NCI-H526 treated with DMSO at 0.1 percent for 48 hours (cell line): ENCODE results near the gene ECT2L.

Experiments
- DNase-seq: peaks from one replicate; lab custom pipeline; 2025; lab: John Stamatoyannopoulos, UW

ECT2L gene

DNA sequence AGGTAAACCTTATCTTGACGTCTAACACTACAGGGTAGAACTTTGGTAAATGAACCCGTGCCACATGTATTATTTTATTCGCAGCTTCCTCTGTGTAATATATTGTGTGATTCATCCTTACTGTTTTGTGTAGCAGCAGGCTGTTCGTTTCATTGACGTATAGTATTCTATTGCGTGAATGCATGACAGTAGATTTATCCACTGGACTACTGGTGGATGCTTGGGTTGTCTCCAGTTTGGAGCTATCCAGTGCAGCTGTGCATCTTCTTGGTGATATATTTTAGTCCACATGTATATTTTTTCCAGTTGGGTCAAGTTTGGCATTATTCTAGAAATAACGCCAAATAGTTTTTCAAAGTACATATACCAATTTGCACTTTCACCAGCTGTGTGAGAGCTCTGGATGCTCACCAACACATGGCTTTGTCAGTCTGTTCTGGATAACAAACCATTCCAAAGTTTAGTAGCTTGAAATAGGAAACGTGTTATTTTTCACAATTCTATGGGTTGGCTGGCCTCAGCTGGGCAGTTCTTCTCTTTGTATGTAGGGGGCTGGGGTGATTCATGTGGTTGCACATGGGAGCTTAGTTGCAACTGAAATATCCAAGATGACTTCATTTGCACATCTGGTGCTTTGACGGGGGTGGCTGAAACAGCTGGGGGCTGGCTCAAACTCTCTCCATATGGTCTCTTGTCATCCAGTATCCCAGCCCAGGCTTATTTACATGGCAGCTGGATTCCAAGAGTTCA, 9.3 kb downstream of the ECT2L start:
- DNase-seq, result no peak

DNA sequence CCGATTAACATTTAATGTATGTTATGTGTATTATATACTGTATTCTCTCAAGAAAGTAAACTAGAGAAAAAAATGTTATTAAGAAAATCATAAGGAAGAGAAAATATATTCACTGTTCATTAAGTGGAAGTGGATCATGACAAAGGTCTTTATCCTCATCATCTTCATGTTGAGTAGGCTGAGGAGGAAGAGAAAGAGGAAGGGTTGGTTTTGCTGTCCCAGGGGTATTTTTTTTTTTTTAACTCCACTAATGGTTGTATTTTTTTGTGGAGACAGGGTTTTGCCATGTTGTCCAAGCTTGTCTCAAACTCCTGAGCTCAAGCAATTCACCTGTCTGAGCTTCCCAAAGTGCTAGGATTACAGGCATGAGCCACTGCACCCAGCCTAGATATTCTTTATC, 11.0 kb downstream of the ECT2L start:
- DNase-seq, result no peak

DNA sequence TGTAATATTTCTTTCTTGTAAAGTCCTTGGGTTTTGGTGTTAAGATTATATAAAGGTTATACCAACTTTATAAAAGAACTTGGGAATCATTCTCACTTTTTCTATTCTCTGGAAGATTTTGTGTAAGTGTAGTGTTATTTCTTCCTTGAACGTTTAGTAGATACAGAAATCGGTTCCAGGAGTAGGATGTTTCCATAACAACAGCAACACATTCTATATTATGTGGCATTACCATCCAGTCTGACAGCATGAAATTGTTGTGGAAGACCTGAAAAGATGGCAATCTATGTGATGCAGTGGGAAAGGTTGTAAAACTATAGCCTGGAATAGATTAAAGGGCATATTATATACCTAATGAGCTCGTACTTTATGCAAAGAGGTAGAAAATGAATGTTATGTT, 13.8 kb downstream of the ECT2L start:
- DNase-seq, result no peak

DNA sequence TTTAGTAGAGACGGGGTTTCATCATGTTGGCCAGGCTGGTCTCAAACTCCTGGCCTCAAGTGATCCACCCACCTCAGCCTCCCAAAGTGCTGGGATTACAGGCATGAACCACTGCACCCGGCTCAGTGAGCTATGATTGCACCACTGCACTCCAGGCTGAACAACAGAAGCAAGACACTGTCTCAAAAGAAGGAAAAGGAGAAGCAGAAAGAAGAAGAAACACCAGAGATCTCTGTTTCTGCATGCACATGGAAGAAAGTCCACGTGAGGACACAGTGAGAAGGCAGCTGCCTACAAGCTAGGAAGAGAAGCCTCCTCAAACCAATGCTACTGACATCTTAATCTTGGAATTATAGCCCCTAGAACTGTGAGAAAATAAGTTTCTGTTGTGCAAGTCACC, 16.0 kb downstream of the ECT2L start:
- no peak for DNase-seq

DNA sequence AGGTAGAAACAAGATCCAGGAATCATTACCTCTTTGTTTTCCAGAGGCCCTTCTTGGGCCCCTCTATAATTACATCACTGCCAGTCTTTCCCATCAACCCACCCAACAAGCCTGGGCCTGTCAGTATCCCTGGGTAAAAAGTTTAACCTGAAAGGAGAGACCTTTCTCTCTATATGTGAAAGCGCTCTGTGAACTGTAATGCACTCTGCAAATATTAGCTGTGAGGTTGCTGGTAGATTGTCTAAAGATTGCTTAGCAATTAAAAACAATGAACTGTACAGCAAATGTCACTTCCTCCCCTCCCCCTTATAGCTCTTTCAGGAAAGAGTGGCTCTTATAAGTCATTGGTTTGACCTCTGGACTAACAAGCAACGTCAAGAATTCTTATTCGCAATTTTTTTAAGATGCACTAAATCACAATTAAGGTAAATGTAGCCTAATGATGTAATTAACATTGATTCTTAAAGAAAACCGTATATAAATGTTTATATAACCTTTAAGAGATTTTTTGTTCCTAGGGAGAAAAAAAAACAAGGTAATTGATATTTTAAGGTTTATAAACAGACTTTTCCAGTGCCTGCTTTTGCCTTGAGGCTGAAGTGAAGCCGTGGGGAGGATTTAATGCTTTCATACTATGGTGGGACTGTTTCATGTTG, 18.4 kb downstream of the ECT2L start:
- DNase-seq, result peak; percentile 20

DNA sequence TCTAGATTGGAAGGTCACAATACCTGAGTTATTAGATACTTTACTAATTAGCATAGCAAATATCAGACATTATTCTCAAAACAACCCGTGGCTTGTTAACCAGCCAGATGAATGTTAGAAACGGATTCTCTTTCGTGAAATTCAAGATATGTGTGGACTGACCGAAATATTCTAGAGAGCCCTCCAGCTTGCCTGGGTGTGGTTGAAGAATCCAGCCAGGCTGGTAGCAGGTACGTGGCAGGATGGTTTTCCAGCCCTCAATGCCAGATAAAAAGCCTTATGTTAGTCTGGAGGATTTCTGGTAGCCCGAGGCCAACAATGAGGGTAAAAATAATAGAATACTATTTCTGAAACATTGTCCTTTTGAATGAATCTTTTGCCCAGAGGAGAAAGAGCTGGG, 19.3 kb downstream of the ECT2L start:
- DNase-seq, result no peak

DNA sequence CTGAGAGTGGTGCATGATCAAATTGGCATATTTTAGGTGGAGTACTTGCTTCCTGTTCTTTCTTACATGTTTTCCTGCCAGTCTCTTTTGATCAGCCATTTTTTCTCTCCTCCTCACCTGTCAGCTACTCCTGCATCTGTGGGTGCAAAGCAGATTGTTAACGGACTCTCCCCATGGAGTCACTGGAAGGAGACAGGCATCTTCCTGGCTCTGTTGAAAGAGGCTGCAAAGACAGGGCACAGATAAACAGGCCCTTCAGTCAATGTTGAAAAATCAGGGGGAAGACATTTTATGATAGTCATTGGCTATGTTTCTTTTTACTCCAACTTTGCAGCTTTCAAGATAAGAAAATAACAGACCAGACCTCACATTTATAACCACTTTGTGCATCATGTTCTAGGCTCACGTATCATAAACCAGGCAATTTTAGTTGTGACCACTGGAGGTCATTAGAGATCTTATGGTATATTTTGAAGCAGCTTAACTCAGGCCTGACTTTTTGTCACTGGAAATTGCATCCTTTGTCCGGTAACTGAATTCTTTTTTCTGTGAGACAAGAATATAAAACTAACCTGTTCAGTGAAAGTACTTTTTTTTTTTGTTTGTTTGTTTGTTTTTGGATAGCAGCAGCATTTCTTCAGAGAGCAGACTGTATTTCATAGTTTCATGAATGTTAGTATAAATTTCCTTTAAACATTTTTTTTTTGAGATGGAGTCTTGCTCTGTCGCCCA, 20.1 kb downstream of the ECT2L start:
- peak; percentile 66 for DNase-seq

DNA sequence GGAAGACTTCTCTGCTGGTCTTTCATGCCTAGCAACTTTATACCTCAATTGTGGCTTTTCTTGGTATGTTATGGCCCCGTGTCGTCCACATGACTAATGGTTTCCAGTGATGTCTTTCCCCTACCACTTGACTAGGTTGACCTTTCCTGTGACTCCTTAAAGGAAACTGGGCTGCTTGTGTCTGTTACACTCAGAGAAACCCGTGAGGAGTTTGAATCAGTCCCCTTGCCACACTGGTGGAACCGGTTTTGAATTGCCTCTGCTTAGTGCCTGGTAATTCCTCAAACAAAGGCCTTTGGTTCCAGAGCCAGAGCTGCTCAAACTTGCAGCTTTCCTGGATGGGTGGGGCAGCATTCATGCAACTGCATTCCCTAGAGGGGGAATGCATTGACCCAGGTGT, 21.9 kb downstream of the ECT2L start:
- DNase-seq, result peak; percentile 87

DNA sequence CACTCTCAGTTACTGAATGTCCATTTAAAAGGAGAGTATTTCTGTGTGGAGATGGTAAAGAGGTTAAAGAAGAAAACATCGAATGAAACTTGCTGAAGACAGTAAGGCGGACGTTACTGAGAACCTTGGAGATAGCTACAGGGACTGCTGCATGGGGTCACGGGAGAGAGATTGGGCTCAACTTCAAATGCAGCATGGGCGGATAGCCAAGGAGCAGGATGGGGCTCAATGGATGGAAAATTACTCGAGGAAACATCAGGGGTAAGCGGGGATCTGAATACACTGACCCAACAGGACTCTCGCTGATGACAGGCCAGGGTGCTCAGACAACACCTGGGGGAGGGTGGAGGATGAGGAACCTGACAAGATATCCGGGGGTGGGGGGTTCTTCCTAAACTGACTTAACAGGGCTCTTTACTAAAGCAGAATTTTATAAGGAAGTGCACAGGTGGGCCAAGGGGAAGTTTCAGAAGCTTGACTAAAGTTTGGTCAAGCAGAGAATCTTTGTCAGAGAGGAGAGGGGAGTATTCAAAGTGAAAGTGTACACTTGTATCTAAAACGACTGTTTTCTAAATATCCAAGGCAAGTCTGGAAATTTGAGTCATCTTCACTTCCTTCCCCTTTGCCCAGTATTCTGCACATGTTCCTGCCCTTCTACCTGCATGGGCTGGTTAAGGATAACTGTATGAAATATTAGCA, 22.8 kb downstream of the ECT2L start:
- DNase-seq, result no peak

DNA sequence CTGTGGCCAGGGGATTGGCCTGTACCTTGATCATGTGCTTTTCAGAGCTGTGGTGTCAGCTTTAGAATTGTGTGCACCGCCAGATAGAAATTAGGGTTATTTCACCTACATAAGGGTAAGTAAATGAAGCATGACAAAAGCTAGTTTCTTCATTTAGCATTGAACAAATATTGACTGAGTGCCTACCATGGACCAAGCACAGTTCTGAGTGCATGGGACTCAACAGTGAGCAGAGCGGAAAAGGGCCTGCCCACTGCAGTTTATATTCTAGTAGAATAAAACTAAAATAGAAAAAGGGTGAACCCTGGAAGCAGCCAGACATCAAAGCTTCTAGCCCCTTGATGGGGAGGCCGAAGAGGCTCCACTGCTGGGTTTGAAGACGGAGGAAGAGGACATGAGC, 25.6 kb downstream of the ECT2L start:
- no peak for DNase-seq

DNA sequence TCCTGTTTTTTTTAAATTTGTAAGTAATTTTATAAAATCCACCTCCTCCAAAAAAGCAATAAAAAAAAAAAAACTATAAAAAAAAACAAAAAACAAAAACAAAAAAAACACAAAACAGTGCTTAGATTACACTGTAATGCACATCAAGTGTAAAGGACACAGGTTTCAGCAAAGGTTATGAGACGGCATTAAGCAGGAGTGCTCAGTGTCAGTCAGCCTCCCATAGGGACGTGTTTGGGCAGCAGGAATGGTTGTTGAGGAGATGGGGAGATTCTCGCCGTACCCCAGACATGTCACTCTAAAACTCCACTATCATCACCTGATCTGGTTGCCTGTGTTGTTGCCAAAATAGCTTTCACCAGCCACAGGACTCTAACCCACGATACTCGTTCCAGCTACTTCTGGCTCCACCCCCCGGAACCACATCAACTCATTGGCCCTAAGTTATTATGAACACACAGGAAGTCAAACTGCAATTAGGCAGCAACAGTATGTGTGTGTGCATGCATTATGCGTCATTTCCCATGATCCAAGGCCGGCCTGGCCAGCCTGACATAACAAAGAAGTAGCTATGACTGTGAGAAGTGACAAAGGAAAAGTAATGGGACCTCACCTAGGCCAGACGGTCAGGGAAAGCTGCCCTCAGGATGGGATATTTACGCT, 28.7 kb downstream of the ECT2L start:
- no peak for DNase-seq

DNA sequence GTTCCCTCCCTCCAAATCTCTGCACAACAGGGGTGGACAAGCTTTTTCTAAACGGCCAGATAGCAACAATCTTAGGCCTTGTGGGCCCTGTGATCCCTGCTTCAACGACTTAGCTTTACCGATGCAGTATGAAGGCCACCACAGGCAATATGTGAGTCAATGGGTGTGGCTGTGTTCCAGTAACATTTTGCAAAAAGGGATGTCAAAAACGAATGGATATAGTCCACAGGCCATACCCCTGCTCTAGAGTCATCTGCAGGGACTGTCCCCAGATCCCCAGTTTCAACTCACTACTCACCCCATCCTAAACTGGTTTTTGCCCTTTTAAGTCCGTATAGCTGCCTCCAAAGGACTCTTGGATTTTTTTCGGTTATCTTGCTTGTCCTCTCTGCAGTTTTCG, 34.4 kb downstream of the ECT2L start:
- no peak for DNase-seq

DNA sequence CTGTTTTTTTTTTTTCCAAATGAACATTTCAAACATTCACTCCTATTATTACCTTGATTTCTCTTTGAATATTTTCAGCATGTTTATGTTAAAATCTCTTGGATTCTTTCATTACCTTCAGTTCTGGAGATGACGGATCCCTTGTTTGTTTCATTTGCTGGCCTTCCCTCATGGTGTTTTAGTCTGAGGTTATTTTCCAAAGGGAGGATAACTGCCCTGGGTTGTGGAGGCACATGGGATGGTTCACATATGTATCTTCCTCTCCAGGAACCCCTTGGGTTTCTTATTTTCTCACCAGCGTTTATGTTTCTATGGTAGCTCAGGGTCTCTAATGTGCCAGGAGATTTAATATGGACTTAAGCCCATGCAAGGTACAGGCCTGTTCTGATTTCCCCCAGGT, 36.3 kb downstream of the ECT2L start:
- DNase-seq, result no peak

DNA sequence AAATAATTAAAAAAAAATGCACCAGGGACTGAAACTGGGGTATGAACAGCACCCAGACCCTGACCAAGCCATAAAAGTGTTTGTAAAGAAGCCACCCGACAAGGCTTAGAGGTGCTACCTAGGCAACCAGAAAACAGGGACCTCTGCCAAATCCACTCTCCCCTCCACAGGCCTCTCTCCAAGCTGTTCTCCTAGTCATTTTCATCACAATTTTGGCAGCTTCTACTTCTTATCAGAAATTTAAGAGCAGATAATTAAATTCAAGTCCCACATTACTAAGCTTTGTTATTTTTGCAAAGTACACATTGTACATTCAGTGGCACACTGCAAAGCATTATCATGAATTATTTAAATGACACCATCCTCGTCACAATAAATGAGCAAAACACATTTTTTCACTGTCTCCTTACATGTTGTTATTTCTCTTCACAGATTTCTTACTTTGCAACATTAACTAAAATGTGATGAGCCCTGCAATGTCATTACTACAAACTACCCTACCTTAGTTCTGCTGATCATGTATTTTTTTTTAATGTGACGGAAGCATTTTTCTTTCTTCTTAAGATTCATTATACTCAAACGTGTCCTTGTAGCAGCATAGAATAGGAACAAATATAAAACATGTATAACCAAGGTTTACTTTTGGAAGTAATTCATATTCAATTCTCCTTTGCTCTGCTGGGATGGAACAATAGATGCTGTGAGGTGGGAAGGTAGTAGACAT, 38.1 kb downstream of the ECT2L start:
- DNase-seq, result no peak

DNA sequence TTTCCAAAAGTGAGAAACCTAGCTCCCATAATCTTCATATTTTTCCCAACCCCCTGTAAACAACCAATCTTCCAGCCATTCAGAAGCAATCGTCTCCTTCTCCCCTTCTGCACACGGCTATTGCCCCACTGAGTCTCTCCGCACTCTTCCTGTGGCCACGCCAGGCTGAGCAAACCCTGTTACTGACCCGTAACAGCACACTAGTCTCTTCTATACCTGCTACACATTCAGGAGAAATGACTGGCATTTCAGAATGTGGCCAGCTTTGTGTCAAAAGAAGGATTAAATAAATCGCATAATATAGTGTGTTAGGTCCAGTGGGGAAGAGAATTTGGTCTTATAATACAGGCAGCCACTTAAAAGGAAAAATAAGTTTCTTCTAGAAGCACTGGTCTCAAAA, 41.4 kb downstream of the ECT2L start:
- DNase-seq, result no peak

DNA sequence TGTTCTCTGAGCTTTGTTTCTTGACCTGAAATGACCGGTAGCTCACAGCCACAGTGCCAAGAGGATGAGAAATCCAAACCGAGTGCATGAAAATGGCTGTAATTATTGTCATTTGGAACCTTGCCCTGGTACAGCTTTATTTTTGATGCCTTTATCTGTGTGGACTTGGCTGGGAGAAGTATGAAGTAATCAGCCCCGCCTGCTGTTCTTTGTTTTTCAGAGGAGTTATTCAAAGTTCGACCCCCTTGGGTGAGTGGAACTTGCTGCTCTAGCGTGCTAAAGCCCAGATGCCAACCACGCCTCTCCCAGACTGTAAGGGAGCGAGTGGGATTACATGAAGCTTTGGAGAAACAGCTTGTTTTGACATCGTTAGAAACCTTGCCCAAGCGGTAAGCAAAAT, 48.3 kb downstream of the ECT2L start:
- DNase-seq, result no peak

DNA sequence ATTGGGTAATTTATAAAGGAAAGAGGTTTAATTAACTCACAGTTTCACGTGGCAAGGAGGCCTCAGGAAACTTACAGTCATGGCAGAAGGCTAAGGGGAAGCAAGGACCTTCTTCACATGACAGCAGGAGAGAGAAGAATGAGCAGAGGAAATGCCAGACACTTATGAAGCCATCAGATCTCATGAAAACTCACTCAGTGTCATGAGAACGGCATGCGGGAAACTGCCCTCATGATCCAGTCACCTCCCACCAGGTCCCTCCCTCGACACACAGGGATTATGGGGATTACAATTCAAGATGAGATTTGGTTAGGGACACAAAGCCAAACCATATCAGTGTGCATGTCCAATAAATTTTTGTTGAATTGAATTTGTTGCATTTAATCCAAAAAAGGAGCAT, 52.0 kb downstream of the ECT2L start:
- no peak for DNase-seq

DNA sequence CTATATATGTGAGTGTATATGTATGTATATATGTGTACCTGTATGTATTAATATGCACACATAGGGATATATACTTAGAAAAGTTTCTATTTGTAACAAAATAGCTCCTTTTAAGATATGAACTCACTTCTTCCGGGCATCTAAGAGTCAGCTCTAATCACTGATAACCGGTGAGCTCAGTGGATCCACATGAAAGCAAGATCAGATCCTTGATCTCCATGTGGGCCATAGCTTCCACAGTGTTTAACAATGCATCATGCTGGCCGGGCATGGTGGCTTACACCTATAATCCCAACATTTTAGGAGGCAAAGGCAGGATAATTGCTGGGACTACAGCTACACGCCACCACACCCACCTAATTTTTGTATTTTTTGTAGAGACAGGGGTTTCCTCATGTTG, 52.6 kb downstream of the ECT2L start:
- DNase-seq, result no peak

DNA sequence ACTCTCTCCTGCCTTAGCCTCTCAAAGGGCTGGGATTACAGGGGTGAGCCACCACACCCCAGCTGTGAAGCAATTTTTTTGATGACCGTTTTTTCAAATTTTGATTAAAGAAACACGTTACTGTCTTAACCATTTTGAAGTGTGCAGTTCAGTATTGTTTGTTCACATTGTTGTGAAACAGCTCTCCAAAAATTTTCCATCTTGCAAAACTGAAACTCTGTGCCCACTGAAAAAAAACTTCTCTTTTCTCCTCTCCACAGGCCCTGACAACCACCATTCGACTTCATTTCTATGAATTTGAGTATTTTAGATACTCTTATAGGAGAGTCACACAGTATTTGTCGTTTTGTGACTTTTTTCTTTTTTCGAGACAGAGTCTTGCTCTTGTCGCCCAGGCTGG, 53.9 kb downstream of the ECT2L start:
- no peak for DNase-seq

DNA sequence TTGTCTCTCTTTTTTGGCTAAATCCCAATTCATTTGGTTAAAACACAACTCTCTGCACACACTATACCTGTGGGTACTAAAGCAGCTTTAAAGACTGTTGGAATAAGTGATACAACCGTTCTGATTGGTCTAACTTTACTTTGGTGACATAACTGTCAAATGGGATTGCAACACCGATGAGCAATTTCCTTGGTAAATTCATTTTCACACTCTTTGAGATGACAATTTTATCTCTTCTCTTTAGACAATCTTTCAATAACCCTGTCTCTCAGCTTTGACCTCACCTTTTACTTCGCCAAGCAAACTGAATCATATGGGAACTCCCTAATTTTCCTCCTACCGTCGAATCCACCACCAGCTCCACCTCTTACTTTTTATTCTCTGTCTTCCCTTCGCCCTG, 60.8 kb downstream of the ECT2L start:
- DNase-seq, result no peak

DNA sequence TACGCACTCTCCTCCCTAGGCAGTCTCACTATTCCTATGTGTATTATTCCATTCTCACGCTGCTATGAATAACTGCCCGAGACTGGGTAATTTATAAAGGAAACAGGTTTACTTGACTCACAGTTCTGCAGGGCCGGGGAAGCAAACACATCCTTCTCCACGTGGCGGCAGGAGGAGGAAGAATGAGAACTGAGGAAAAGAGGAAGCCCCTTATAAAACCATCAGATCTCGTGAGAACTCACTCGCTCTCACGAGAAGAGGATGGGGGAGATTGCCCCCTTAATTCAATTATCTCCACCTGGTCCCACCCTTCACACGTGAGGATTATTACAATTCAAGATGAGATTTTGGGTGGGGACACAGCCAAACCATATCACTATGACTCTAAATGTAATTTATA, 61.9 kb downstream of the ECT2L start:
- no peak for DNase-seq

DNA sequence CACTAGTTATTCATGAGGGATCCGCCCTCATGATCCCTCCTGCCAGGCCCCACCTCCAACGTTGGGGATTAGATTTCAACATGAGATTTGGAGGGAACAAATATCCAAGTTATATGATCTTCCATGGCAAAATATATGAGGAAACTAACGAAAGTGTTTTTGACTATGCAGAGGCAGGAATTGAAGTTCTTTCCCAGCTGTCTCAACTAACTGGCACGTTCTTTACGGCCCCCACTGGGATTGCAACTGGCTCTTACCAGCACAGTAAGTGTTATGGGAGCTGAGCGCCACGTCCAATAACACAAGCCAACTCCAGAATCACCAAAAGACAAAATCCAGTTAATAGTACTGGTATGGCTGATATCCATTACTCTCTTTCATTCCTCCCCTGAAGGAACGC, 66.6 kb downstream of the ECT2L start:
- DNase-seq, result no peak
